ENCODE results near the gene KCND1.
A peak's percentile ranks its signal among the peaks of the same experiment; 100 is the strongest.

KCND1 gene

DNA sequence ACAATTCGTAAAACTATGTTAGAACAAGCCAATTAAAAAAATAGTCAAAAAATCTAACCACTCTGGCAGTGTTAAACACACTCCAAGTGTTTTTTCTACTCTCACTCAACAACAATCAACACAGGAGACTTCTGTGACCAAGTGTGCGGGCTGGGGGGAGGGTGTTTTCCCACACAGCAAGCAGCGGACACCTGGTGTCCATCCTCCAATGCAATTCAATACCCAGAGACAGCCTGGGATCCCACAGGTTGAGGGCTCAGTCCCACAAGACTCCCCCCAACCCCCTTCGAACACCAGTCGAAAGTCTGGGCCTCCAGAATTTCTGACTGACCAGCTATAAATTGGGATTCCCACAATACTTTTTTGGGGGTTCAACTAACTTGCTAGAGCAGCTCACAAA is 44.5 kb downstream of the KCND1 start:
- Histone ChIP-seq H3K36me3 (ENCODE audit: control insufficient read depth in 2 of 2, insufficient read depth in 1 of 2, low read length in 2 of 2) (peaks cover 16 to 74% of the 10 kb centered on the region in 2 experiments; a peak in 2 of 3 replicates), H3K27ac (ENCODE audit: extremely low read depth, low read depth, low read length) (no peak overlapping the region), H3K4me3 (ENCODE audit: low read depth, low read length) (no peak overlapping the region), H3K9me3 (ENCODE audit: control insufficient read depth, insufficient read depth, low read depth, low read length) (no peaks in the 10 kb centered on the region), H3K4me1 (ENCODE audit: control insufficient read depth, insufficient read depth, low read length) (no peaks in the 10 kb centered on the region)
- ChIA-PET POLR2A (no interaction called here), CTCF (interaction anchor here (0.9 to 1.2 kb wide), 2 partner anchors 11 to 19 kb away, joined by 3 to 4 read pairs; no protein-coding TSS in a partner anchor)
- 0 out of 2 replicates have a peak, but pooled peaks have one; percentile 17 for TF ChIP-seq ZIC2 (tag by site-specific recombination; IDR thresholded peaks at IDR 0.05)
- TF ChIP-seq ZNF560 (tag by site-specific recombination; IDR thresholded peaks at IDR 0.05; ENCODE audit: borderline replicate concordance): no peak

DNA sequence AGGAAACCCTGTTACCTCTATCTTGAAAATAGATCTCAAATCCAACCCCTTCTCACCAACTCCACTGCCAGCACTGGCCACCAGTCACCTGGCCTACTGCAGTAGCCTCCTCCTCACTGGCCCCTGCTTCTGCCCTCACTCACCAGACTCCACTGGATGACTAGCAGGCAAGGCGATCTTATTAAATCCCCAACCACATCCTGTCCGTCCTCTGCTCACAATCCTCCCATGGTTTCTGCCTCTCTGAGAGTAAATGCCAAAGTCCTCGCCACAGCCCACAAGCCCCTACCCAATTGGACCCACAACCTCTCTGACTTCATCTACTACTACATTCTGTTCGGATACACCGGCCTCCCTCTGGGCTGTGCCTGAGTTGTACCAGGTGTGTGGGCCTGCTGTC is 47.4 kb downstream of the KCND1 start:
- Histone ChIP-seq H3K9me3 (ENCODE audit: control insufficient read depth, insufficient read depth, low read depth, low read length) (no peaks in the 10 kb centered on the region), H3K27ac (ENCODE audit: extremely low read depth, low read depth, low read length) (no peak overlapping the region), H3K36me3 (ENCODE audit: control insufficient read depth in 2 of 2, insufficient read depth in 1 of 2, low read length in 2 of 2) (peaks cover 13 to 69% of the 10 kb centered on the region in 2 experiments; a peak in 2 of 3 replicates), H3K4me1 (ENCODE audit: control insufficient read depth, insufficient read depth, low read length) (0 out of 2 replicates have a peak, but pooled peaks cover 3% of the 10 kb centered on the region), H3K4me3 (ENCODE audit: low read depth, low read length) (no peak overlapping the region)
- ChIA-PET POLR2A (no interaction called here), CTCF (no interaction called here)
- TF ChIP-seq, protein P1, sequence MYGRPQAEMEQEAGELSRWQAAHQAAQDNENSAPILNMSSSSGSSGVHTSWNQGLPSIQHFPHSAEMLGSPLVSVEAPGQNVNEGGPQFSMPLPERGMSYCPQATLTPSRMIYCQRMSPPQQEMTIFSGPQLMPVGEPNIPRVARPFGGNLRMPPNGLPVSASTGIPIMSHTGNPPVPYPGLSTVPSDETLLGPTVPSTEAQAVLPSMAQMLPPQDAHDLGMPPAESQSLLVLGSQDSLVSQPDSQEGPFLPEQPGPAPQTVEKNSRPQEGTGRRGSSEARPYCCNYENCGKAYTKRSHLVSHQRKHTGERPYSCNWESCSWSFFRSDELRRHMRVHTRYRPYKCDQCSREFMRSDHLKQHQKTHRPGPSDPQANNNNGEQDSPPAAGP (tag by site-specific recombination; IDR thresholded peaks at IDR 0.05): no peak
- TF ChIP-seq MYNN (tag by site-specific recombination; IDR thresholded peaks at IDR 0.05; ENCODE audit: borderline replicate concordance) (no peak), ZFP69B (tag by site-specific recombination; IDR thresholded peaks at IDR 0.05) (no peak), ZNF16 (tag by site-specific recombination; IDR thresholded peaks at IDR 0.05; ENCODE audit: low read depth) (no peak), YY1 (tag by site-specific recombination; IDR thresholded peaks at IDR 0.05) (no peak), ZFP37 (tag by site-specific recombination; IDR thresholded peaks at IDR 0.05) (no peak), ZNF792 (tag by site-specific recombination; IDR thresholded peaks at IDR 0.05) (no peak), ZNF529 (tag by site-specific recombination; IDR thresholded peaks at IDR 0.05; ENCODE audit: insufficient replicate concordance) (no peak), ZNF530 (tag by site-specific recombination; IDR thresholded peaks at IDR 0.05; ENCODE audit: low read depth) (no peak), ZNF175 (tag by site-specific recombination; IDR thresholded peaks at IDR 0.05) (no peak), ZNF707 (tag by site-specific recombination; IDR thresholded peaks at IDR 0.05) (no peak), ZNF776 (tag by site-specific recombination; IDR thresholded peaks at IDR 0.05; ENCODE audit: borderline replicate concordance) (no peak)
- TF ChIP-seq, protein P2, sequence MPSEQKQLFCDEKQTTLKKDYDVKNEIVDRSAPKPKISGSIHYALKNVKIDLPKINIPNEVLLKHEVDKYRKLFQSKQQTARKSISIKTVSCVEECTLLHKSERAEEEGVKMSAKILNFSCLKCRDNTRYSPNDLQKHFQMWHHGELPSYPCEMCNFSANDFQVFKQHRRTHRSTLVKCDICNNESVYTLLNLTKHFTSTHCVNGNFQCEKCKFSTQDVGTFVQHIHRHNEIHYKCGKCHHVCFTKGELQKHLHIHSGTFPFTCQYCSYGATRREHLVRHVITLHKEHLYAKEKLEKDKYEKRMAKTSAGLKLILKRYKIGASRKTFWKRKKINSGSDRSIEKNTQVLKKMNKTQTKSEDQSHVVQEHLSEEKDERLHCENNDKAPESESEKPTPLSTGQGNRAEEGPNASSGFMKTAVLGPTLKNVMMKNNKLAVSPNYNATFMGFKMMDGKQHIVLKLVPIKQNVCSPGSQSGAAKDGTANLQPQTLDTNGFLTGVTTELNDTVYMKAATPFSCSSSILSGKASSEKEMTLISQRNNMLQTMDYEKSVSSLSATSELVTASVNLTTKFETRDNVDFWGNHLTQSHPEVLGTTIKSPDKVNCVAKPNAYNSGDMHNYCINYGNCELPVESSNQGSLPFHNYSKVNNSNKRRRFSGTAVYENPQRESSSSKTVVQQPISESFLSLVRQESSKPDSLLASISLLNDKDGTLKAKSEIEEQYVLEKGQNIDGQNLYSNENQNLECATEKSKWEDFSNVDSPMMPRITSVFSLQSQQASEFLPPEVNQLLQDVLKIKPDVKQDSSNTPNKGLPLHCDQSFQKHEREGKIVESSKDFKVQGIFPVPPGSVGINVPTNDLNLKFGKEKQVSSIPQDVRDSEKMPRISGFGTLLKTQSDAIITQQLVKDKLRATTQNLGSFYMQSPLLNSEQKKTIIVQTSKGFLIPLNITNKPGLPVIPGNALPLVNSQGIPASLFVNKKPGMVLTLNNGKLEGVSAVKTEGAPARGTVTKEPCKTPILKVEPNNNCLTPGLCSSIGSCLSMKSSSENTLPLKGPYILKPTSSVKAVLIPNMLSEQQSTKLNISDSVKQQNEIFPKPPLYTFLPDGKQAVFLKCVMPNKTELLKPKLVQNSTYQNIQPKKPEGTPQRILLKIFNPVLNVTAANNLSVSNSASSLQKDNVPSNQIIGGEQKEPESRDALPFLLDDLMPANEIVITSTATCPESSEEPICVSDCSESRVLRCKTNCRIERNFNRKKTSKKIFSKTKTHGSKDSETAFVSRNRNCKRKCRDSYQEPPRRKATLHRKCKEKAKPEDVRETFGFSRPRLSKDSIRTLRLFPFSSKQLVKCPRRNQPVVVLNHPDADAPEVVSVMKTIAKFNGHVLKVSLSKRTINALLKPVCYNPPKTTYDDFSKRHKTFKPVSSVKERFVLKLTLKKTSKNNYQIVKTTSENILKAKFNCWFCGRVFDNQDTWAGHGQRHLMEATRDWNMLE (tag by site-specific recombination; conservative IDR thresholded peaks at IDR 0.05; ENCODE audit: low read depth): no peak
- TF ChIP-seq, protein P3, sequence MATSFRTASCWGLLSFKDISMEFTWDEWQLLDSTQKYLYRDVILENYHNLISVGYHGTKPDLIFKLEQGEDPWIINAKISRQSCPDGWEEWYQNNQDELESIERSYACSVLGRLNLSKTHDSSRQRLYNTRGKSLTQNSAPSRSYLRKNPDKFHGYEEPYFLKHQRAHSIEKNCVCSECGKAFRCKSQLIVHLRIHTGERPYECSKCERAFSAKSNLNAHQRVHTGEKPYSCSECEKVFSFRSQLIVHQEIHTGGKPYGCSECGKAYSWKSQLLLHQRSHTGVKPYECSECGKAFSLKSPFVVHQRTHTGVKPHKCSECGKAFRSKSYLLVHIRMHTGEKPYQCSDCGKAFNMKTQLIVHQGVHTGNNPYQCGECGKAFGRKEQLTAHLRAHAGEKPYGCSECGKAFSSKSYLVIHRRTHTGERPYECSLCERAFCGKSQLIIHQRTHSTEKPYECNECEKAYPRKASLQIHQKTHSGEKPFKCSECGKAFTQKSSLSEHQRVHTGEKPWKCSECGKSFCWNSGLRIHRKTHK (tag by site-specific recombination; IDR thresholded peaks at IDR 0.05): no peak
- TF ChIP-seq, protein P4, sequence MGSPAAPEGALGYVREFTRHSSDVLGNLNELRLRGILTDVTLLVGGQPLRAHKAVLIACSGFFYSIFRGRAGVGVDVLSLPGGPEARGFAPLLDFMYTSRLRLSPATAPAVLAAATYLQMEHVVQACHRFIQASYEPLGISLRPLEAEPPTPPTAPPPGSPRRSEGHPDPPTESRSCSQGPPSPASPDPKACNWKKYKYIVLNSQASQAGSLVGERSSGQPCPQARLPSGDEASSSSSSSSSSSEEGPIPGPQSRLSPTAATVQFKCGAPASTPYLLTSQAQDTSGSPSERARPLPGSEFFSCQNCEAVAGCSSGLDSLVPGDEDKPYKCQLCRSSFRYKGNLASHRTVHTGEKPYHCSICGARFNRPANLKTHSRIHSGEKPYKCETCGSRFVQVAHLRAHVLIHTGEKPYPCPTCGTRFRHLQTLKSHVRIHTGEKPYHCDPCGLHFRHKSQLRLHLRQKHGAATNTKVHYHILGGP (tag by site-specific recombination; IDR thresholded peaks at IDR 0.05): no peak
- TF ChIP-seq, protein P5, sequence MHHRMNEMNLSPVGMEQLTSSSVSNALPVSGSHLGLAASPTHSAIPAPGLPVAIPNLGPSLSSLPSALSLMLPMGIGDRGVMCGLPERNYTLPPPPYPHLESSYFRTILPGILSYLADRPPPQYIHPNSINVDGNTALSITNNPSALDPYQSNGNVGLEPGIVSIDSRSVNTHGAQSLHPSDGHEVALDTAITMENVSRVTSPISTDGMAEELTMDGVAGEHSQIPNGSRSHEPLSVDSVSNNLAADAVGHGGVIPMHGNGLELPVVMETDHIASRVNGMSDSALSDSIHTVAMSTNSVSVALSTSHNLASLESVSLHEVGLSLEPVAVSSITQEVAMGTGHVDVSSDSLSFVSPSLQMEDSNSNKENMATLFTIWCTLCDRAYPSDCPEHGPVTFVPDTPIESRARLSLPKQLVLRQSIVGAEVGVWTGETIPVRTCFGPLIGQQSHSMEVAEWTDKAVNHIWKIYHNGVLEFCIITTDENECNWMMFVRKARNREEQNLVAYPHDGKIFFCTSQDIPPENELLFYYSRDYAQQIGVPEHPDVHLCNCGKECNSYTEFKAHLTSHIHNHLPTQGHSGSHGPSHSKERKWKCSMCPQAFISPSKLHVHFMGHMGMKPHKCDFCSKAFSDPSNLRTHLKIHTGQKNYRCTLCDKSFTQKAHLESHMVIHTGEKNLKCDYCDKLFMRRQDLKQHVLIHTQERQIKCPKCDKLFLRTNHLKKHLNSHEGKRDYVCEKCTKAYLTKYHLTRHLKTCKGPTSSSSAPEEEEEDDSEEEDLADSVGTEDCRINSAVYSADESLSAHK (tag by site-specific recombination; IDR thresholded peaks at IDR 0.05): no peak

Data from HEK293 (cell line).